ENCODE results near the gene FAM89A.
"Not testable (repeated sequence)": the region's sequence is repeated elsewhere in the genome, so short reads cannot be mapped to it uniquely, and the experiment has no call there.

FAM89A gene

GRCh38 chr1:231029247-231029646 lies 10.8 kb downstream of the FAM89A start:
- DNase-seq, result not testable (repeated sequence)

DNA sequence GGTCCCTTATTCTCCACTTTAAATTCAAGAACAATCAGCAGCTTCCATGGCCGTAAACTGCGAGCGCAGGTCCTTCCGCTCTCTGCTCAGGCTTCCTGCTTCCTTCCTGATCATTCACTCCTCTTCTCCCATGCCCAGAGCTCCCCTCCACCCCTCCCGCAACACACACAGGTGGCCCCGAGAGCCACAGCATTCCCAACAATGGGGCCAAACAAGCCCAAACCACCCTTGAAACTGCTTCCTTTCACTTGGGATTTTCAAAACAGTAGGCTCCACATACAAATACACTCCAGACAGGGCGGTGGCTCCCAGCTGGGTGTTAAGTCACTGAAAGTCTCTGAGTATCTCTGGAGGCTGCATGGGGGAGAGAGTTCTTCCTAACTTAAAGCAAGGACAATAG lies 11.4 kb downstream of the FAM89A start:
- no peak for DNase-seq

GRCh38 chr1:231027971-231028370 lies 12.1 kb downstream of the FAM89A start:
- no peak for DNase-seq

- no peak for DNase-seq
These were observed 12.7 kb downstream of the FAM89A start for GRCh38 chr1:231027136-231027925.

- DNase-seq, result no peak
These were observed 13.5 kb downstream of the FAM89A start for GRCh38 chr1:231026576-231026975.

DNA sequence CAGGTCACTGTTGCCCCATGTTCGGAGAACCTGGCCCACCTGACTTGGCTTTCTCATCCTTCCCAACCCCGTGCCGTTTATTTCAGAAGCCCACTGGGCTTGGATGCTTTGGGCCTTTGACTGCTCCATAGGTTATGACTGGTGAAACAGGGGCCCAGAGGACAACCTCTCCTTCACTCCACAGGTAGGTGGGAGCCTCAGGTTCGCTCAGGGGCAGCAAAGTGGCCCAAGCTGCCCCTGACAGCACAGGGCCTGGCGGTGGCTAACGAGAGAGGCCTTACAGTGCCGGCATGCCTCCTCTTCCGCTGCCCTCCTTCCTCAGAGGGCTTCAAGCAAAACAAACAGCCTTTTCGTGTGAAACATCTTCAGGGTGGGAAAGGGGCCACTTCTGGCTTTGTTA lies 16.9 kb downstream of the FAM89A start:
- no peak for DNase-seq

- DNase-seq, result not testable (repeated sequence)
These were observed 17.5 kb downstream of the FAM89A start for GRCh38 chr1:231022543-231022942.

DNA sequence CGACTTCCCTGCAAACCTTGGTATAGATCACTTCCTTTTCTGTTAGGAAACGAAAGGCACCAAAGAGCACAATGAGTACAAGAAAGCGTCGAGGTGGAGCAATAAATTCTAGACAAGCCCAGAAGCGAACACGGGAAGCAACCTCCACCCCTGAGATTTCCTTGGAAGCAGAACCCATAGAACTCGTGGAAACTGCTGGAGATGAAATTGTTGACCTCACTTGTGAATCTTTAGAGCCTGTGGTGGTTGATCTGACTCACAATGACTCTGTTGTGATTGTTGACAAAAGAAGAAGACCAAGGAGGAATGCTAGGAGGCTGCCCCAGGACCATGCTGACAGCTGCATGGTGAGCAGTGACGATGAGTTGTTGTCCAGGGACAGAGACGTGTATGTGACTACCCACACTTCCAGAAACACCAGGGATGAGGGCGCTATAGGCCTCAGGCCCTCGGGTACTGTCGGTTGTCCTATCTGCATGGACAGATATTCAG lies 18.5 kb downstream of the FAM89A start:
- no peak for DNase-seq

DNA sequence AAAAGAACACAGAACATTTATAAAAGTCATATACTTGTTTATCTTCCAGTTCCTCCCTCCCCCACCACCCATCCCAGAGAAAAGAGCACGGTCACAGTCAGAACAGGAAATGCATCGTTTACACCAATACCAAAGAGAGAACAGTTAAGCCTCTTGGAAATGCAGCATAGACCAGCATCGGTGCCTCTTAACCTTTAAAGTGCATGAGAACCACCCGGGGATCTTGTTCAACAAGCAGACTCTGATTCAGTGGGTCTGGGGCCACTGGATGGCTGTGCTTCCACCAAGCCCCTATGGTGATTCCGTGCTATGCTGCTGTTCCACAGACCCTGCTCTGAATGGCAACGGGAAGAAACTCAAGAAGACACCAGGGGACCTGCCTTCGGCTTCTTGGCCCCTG lies 19.2 kb downstream of the FAM89A start:
- no peak for DNase-seq

- no peak for DNase-seq
These were observed 19.9 kb downstream of the FAM89A start for GRCh38 chr1:231020139-231020601.

DNA sequence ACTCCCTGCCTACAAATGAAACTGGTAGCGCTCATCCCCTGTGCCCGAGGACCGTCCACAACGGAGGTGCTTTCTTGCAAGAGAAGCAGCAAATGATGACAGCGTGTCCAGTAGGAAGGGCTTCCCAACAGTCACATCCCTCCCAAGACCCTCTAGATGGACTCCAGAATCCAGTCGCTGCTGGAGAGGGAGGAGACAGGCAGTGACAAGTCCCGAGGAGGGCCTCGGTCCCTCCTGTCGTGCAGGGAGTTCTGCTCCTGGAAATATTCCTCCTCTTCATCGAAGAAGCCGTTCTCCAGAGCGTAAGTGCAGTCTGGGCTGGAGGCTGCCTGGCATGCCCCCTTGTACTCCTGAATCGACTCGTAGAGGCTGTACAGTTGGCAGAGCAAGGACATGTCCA lies 20.3 kb downstream of the FAM89A start:
- DNase-seq, result no peak

DNA sequence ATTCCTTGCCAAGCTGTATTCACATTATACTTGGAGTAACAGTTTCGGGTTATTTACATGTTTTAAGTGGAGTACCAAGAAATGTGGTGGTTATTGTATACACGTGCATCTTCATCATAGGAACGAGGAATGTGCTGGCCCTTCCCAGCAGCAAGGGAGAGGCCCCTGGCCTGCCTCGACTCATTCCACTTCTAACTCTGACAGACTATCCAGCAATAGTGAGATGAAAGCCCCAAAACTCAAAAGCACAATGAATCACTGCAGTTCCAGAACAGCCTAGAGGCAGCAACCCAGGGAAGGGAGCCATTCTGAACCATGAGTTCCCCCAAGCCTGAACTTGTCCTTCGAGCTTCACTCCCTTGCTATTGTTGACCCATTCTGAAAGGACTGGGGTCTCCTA lies 23.1 kb downstream of the FAM89A start:
- no peak for DNase-seq

GRCh38 chr1:231016234-231016633 lies 23.8 kb downstream of the FAM89A start:
- DNase-seq, result no peak

DNA sequence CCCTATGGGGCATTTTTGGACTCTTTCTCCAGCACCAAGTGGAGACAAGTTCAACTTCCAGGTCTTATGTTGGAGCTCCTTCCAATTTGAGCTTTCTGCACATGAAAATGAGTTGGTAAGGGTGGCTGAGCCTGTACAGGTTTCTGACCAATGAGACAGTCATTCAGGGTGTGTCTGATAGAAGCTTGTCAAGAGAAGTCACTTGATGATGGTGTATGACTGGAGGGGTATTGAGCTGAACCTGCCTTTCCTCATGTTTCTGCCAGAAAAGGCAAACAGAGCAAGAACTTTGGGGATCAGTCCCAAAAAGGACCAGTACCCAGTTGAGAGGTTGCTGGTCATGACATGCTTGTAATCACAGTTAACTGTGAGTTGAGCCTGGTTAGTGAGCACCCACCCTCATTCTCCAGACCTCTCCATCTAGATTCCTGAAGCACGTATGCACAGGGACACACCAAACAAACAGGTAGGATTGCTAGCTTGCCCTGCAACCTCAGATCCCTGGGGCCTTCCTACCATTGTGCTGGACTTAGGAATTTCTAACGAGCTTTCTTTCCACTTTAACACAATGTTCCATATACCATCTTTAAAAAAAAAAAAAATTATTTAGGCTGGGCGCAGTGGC lies 26.6 kb downstream of the FAM89A start:
- no peak for DNase-seq

- no peak for DNase-seq
These were observed 28.1 kb downstream of the FAM89A start for GRCh38 chr1:231011963-231012362.

DNA sequence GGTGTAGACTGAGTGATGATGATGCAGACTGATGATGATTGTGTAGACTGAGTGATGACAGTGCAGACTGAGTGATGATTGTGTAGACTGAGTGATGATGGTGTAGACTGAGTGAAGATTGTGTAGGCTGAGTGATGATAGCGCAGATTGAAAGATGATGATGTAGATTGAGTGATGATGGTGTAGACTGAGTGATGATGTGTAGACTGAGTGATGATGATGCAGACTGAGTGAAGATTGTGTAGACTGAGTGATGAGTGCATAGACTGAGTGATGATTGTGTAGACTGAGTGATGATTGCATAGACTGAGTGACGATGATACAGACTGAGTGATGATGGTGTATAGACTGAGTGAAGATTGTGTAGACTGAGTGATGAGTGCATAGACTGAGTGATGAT lies 28.7 kb downstream of the FAM89A start:
- DNase-seq, result no peak

- DNase-seq, result not testable (repeated sequence)
These were observed 32.5 kb downstream of the FAM89A start for GRCh38 chr1:231007535-231007934.

- no peak for DNase-seq
These were observed 38.2 kb downstream of the FAM89A start for GRCh38 chr1:231001892-231002291.

DNA sequence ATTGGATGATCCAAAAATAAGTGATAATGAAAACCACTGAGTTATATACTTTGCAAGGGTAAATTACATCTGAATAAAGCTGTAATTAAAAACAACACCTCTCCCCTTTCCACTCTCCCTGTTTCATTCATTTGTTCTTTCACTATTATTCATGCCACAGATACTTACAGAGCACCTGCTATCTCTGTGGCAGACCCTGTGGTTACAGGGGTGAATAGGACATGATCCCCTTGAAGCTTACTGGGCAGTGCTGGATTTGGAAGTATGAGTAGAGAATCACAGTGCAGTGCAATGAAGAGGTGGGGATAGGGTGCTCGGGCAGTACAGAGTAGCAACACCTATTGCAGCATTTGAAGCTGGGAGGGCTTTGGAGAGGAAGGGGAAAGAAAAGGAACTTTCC lies 39.4 kb downstream of the FAM89A start:
- DNase-seq, result no peak

- no peak for DNase-seq
These were observed 39.9 kb downstream of the FAM89A start for GRCh38 chr1:231000201-231000600.

DNA sequence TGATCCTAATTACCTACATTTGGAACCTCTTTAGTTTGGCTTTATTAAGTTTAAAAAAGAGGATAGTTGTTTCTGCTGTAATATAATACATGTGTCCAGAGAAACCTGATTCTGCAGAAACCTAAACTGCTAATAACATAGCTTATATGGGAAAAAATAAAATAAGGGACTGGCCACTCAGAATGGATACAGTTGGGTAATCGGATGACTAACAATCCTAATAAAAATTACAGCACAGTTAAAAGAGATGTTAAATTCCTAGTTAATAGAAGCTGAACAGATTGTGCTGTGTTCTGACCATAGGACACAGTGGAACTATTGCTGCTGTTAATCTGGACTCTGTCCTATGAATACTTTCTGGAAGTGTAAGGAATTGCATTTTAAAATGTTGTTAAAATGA lies 45.2 kb downstream of the FAM89A start:
- no peak for DNase-seq

DNA sequence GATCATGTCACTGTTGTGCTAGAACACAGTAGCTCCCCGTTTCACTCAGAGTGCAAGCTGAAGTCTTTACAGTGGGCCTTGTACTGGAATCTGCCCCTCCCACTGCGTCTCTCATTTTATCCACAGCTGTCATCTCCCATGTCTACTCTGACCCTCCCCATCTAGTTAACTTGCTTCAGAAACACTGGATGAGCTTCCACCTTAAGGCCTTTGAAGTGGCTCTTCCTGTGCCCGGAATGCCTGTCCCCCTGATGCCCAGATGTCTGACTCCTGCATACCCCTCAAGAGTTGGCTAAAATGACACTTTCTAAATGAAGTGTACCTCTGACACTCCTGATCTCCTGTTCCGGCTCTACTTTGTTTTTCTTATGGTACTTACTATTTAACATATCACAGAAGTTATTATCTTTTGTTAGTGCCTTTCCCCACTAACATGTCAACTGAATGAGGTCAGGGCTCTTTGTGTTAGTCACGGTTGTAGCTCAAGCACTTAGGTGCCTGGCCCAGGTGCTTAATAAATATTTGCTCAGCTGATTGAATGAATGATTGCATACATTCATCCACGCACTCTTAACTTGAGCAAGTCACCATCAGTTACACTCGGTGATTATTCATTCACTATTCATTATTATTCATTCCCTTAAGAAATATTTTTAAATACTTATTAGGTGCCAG lies 47.8 kb downstream of the FAM89A start:
- no peak for DNase-seq

- DNase-seq, result no peak
These were observed 52.6 kb downstream of the FAM89A start for GRCh38 chr1:230987448-230987847.

DNA sequence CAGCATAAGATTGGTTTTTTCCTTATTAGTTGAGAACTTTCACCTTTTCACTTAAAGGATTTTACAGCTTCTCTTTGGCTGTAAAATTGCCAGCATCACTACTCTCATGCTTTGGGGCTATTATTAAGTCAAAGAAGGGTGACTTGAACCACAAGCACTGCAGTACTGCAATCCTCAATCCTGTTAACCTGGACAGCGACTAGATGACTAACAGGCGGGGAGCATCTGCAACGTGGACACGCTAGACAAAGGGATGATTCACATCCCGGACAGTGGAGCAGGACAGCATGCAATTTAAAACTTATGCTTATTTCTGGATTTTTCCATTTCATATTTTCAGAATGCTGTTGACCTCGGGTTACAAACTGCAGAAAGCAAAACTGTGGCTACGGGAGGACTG lies 53.1 kb downstream of the FAM89A start:
- peak; percentile 81 for DNase-seq

All from fibroblast of upper back skin (primary cell).